Adrenal gland (tissue), 5 donors: Measurements from ENCODE around the gene GSK3B.

Source experiments
- POLR2A ChIP-seq, 2 donors: fragments of 450-650 bp; IDR thresholded peaks; one replicate each; pipeline ENCODE4 v1.6.1; 2017; ENCODE audit warnings: antibody characterized with exemption in 2 of 2, mild to moderate bottlenecking in 2 of 2, moderate library complexity in 1 of 2
- TF ChIP-seq, protein P1 (sequence below), 6 experiments: fragments of 450-650 bp in 4 of 6; fragments of 200-600 bp in 2 of 6; sonication (generic) in 1 of 6; IDR thresholded peaks; 1 replicate in 5 of 6; 2 replicates in 1 of 6; pipeline versions ENCODE4 v1.5.1 to v1.8.0; 2016 to 2021; ENCODE audit warnings: antibody characterized with exemption in 6 of 6, mild to moderate bottlenecking in 2 of 6, moderate library complexity in 1 of 6
- donor health status: DM: no; HTN: no; CAD: no.

DNA sequence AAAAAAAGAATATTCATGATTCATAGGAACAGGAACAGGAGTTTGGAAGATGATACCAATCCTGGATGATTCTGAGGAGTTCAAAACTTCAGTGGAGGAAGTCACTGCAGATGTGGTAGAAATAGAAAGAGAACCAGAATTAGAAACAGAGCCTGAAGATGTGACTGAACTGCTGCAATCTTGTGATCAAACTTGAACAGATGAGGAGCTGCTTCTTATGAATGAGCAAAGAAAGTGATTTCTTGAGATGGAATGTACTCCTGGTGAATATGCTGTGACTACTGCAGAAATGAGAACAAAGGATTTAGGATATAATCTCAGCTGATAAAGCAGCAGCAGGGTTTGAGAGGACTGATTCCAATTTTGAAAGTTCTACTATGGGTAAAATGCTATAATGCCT lies 72.7 kb downstream of the GSK3B start:
- TF ChIP-seq, protein P1, sequence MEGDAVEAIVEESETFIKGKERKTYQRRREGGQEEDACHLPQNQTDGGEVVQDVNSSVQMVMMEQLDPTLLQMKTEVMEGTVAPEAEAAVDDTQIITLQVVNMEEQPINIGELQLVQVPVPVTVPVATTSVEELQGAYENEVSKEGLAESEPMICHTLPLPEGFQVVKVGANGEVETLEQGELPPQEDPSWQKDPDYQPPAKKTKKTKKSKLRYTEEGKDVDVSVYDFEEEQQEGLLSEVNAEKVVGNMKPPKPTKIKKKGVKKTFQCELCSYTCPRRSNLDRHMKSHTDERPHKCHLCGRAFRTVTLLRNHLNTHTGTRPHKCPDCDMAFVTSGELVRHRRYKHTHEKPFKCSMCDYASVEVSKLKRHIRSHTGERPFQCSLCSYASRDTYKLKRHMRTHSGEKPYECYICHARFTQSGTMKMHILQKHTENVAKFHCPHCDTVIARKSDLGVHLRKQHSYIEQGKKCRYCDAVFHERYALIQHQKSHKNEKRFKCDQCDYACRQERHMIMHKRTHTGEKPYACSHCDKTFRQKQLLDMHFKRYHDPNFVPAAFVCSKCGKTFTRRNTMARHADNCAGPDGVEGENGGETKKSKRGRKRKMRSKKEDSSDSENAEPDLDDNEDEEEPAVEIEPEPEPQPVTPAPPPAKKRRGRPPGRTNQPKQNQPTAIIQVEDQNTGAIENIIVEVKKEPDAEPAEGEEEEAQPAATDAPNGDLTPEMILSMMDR (IDR thresholded peaks at IDR 0.05), result no peak
- no peak for TF ChIP-seq POLR2A (IDR thresholded peaks at IDR 0.05)
